Measurements from ENCODE around the gene MYCBPAP. TPM values are rescaled to one million over a fixed set of nuclear protein-coding genes. Genes with fewer than 3 reads are reported as not detected.

The MYCBPAP gene
- total and polyA plus RNA-seq, 2 donors (not counting 1 experiment from before 2014, with no cell fraction given): 0.16 to 3.0 TPM

DNA sequence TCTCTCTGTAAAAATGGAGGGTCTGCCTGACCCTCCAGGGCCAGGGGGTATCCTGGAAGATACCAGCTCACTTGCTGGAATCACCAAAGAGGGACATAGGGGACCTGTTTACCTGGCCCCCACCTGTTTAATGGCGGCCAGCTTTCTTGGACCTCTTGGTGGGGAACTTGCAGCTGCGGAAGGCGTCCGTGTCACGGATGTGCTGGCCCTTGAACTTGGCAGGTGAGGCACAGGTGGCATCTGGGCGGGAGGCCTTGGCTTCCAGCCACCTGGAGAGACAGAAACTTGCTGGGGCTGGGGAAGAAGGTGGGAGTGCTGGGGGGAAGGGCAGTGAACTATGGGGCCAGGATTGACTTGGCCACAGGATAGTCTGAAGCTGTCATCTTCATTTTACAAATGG lies 43.1 kb upstream of the MYCBPAP start:
- H3K36me3 ChIP-seq (ENCODE audit: control insufficient read depth, insufficient read depth, low read length): no peaks in the 10 kb centered on the region
- DNase-seq (ENCODE audit: low read depth in 2 of 2): no peak
- H3K79me2 ChIP-seq (ENCODE audit: control insufficient read depth, insufficient read depth, low read length): no peaks in the 10 kb centered on the region
- H4K20me1 ChIP-seq (ENCODE audit: control insufficient read depth, extremely low read depth, insufficient read depth, low read length): no peaks in the 10 kb centered on the region
- H3K27me3 ChIP-seq (ENCODE audit: control insufficient read depth, insufficient read depth, low read length): peaks cover 20% of the 10 kb centered on the region
- H3K9me3 ChIP-seq (ENCODE audit: control insufficient read depth, insufficient read depth, low read depth, low read length): no peaks in the 10 kb centered on the region
- H3K4me1 ChIP-seq (ENCODE audit: control insufficient read depth, extremely low read depth, insufficient read depth, low read length): no peaks in the 10 kb centered on the region
- H3K4me2 ChIP-seq (ENCODE audit: extremely low read depth, insufficient read depth, low read length): no peak overlapping the region
- TF ChIP-seq EZH2 (IDR thresholded peaks at IDR 0.05; ENCODE audit: low read length, missing control alignments) (no peak), CTCF (conservative IDR thresholded peaks at IDR 0.05 in 1 of 2, IDR thresholded peaks at IDR 0.05 in 1 of 2; ENCODE audit: low read depth in 1 of 2, low read length in 2 of 2) (no peak)
- no peak overlapping the region for H3K27ac ChIP-seq (ENCODE audit: insufficient read depth, low read length)
- H2AFZ ChIP-seq (ENCODE audit: low read length): no peak overlapping the region
- H3K4me3 ChIP-seq (replicated peaks in 1 of 4; ENCODE audit: control extremely low read depth in 1 of 4, insufficient read depth in 1 of 4, low read depth in 3 of 4, low read length in 4 of 4): no peak overlapping the region
- no peak overlapping the region for H3K9ac ChIP-seq (ENCODE audit: insufficient read depth, low read length)

GRCh38 chr17:50465635-50466034 lies 42.6 kb upstream of the MYCBPAP start:
- Histone ChIP-seq H3K36me3 (ENCODE audit: control insufficient read depth, insufficient read depth, low read length) (no peaks in the 10 kb centered on the region), H3K4me2 (ENCODE audit: extremely low read depth, insufficient read depth, low read length) (no peak overlapping the region), H3K9ac (ENCODE audit: insufficient read depth, low read length) (no peak overlapping the region), H3K9me3 (ENCODE audit: control insufficient read depth, insufficient read depth, low read depth, low read length) (no peaks in the 10 kb centered on the region), H2AFZ (ENCODE audit: low read length) (no peak overlapping the region), H3K4me1 (ENCODE audit: control insufficient read depth, extremely low read depth, insufficient read depth, low read length) (no peaks in the 10 kb centered on the region), H3K4me3 (replicated peaks in 1 of 4; ENCODE audit: control extremely low read depth in 1 of 4, insufficient read depth in 1 of 4, low read depth in 3 of 4, low read length in 4 of 4) (no peak overlapping the region), H3K79me2 (ENCODE audit: control insufficient read depth, insufficient read depth, low read length) (no peaks in the 10 kb centered on the region), H3K27ac (ENCODE audit: insufficient read depth, low read length) (no peak overlapping the region), H4K20me1 (ENCODE audit: control insufficient read depth, extremely low read depth, insufficient read depth, low read length) (no peaks in the 10 kb centered on the region), H3K27me3 (ENCODE audit: control insufficient read depth, insufficient read depth, low read length) (peaks cover 20% of the 10 kb centered on the region)
- no peak for DNase-seq (ENCODE audit: low read depth in 2 of 2)
- no peak for TF ChIP-seq EZH2 (IDR thresholded peaks at IDR 0.05; ENCODE audit: low read length, missing control alignments)
- no peak for TF ChIP-seq CTCF (conservative IDR thresholded peaks at IDR 0.05 in 1 of 2, IDR thresholded peaks at IDR 0.05 in 1 of 2; ENCODE audit: low read depth in 1 of 2, low read length in 2 of 2)

DNA sequence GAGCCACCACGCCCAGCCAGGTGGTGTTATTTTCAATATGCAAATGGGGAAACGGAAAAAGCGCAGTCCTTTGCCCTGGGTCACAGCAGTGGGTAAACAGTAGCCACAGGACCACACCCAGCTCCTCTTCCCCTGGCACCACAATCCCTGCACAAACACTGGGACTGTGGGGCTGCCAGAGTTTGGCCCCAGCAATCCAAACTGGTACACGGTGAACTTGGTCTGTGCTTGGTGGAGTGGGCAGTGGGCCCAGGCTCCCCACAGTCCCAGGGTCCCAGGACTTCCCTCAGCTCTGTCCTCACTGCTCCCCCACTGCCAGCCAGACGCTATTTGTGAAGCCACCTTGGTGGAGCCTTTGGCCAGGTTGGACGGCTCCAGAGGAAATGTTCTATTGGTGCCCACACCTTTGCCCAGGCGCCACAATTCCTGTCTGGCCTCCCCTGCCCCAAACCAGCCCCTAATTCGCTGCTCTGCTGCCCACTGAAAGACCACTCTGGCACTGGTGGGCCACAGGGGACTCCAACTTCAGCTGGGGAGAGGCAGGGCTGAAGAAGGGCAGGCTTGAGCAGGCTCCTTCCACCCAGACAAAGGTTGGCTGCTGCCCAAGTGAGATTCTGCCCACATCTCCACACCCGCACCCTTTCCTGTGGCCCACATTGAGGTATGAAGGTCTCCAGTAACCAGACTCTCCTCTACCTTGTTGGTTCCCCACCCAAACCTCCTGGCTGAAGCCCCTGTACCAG lies 41.7 kb upstream of the MYCBPAP start:
- H2AFZ ChIP-seq (ENCODE audit: low read length): no peak overlapping the region
- H3K4me3 ChIP-seq (replicated peaks in 1 of 4; ENCODE audit: control extremely low read depth in 1 of 4, insufficient read depth in 1 of 4, low read depth in 3 of 4, low read length in 4 of 4): no peak overlapping the region
- no peaks in the 10 kb centered on the region for H3K9me3 ChIP-seq (ENCODE audit: control insufficient read depth, insufficient read depth, low read depth, low read length)
- DNase-seq (ENCODE audit: low read depth in 2 of 2): no peak
- H3K4me2 ChIP-seq (ENCODE audit: extremely low read depth, insufficient read depth, low read length): no peak overlapping the region
- no peaks in the 10 kb centered on the region for H3K36me3 ChIP-seq (ENCODE audit: control insufficient read depth, insufficient read depth, low read length)
- H3K79me2 ChIP-seq (ENCODE audit: control insufficient read depth, insufficient read depth, low read length): no peaks in the 10 kb centered on the region
- TF ChIP-seq EZH2 (IDR thresholded peaks at IDR 0.05; ENCODE audit: low read length, missing control alignments) (no peak), CTCF (conservative IDR thresholded peaks at IDR 0.05 in 1 of 2, IDR thresholded peaks at IDR 0.05 in 1 of 2; ENCODE audit: low read depth in 1 of 2, low read length in 2 of 2) (no peak)
- no peak overlapping the region for H3K27ac ChIP-seq (ENCODE audit: insufficient read depth, low read length)
- H3K27me3 ChIP-seq (ENCODE audit: control insufficient read depth, insufficient read depth, low read length): peaks cover 20% of the 10 kb centered on the region
- H3K9ac ChIP-seq (ENCODE audit: insufficient read depth, low read length): no peak overlapping the region
- no peaks in the 10 kb centered on the region for H3K4me1 ChIP-seq (ENCODE audit: control insufficient read depth, extremely low read depth, insufficient read depth, low read length)
- no peaks in the 10 kb centered on the region for H4K20me1 ChIP-seq (ENCODE audit: control insufficient read depth, extremely low read depth, insufficient read depth, low read length)
